Measurements from ENCODE around the gene SLC25A27. TPM values are rescaled to one million over a fixed set of nuclear protein-coding genes. Genes with fewer than 3 reads are reported as not detected.

SLC25A27 gene
- total RNA-seq, 1 experiment from 2014 or later = 10.7 TPM

- TF ChIP-seq TCF7L2 (IDR thresholded peaks at IDR 0.05; ENCODE audit: borderline replicate concordance, extremely low read depth, insufficient read depth, insufficient read length) (no peak), ZFX (IDR thresholded peaks at IDR 0.05) (no peak), CBX3 (IDR thresholded peaks at IDR 0.05; ENCODE audit: low read depth) (no peak), ATF3 (IDR thresholded peaks at IDR 0.05) (no peak), FOSL1 (IDR thresholded peaks at IDR 0.05; ENCODE audit: low read depth) (no peak), RAD21 (IDR thresholded peaks at IDR 0.05; ENCODE audit: low read depth) (no peak), EGR1 (IDR thresholded peaks at IDR 0.05; ENCODE audit: low read depth) (no peak), ELF1 (IDR thresholded peaks at IDR 0.05; ENCODE audit: borderline replicate concordance, low read depth) (no peak), SRF (IDR thresholded peaks at IDR 0.05; ENCODE audit: low read depth) (no peak), SIN3A (IDR thresholded peaks at IDR 0.05; ENCODE audit: low read depth) (no peak), POLR2A (IDR thresholded peaks at IDR 0.05; ENCODE audit: borderline replicate concordance, extremely low read depth, insufficient read depth, insufficient read length) (no peak), POLR2AphosphoS5 (IDR thresholded peaks at IDR 0.05; ENCODE audit: low read depth, low read length) (no peak), YY1 (IDR thresholded peaks at IDR 0.05; ENCODE audit: extremely low read depth, insufficient replicate concordance, low read depth, low read length) (no peak), CEBPB (IDR thresholded peaks at IDR 0.05; ENCODE audit: low read depth) (no peak), EZH2phosphoT487 (IDR thresholded peaks at IDR 0.05; ENCODE audit: borderline replicate concordance) (no peak), SP1 (IDR thresholded peaks at IDR 0.05; ENCODE audit: low read depth) (no peak), MAX (IDR thresholded peaks at IDR 0.05) (no peak)
- TF ChIP-seq, protein P1, sequence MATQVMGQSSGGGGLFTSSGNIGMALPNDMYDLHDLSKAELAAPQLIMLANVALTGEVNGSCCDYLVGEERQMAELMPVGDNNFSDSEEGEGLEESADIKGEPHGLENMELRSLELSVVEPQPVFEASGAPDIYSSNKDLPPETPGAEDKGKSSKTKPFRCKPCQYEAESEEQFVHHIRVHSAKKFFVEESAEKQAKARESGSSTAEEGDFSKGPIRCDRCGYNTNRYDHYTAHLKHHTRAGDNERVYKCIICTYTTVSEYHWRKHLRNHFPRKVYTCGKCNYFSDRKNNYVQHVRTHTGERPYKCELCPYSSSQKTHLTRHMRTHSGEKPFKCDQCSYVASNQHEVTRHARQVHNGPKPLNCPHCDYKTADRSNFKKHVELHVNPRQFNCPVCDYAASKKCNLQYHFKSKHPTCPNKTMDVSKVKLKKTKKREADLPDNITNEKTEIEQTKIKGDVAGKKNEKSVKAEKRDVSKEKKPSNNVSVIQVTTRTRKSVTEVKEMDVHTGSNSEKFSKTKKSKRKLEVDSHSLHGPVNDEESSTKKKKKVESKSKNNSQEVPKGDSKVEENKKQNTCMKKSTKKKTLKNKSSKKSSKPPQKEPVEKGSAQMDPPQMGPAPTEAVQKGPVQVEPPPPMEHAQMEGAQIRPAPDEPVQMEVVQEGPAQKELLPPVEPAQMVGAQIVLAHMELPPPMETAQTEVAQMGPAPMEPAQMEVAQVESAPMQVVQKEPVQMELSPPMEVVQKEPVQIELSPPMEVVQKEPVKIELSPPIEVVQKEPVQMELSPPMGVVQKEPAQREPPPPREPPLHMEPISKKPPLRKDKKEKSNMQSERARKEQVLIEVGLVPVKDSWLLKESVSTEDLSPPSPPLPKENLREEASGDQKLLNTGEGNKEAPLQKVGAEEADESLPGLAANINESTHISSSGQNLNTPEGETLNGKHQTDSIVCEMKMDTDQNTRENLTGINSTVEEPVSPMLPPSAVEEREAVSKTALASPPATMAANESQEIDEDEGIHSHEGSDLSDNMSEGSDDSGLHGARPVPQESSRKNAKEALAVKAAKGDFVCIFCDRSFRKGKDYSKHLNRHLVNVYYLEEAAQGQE (IDR thresholded peaks at IDR 0.05; ENCODE audit: low read depth) = no peak
- TF ChIP-seq, protein P2, sequence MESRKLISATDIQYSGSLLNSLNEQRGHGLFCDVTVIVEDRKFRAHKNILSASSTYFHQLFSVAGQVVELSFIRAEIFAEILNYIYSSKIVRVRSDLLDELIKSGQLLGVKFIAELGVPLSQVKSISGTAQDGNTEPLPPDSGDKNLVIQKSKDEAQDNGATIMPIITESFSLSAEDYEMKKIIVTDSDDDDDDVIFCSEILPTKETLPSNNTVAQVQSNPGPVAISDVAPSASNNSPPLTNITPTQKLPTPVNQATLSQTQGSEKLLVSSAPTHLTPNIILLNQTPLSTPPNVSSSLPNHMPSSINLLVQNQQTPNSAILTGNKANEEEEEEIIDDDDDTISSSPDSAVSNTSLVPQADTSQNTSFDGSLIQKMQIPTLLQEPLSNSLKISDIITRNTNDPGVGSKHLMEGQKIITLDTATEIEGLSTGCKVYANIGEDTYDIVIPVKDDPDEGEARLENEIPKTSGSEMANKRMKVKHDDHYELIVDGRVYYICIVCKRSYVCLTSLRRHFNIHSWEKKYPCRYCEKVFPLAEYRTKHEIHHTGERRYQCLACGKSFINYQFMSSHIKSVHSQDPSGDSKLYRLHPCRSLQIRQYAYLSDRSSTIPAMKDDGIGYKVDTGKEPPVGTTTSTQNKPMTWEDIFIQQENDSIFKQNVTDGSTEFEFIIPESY (IDR thresholded peaks at IDR 0.05; ENCODE audit: extremely low read depth, insufficient replicate concordance, low read length) = no peak
- Histone ChIP-seq H3K4me2 (ENCODE audit: low read length) (no peak overlapping the region), H3K27me3 (ENCODE audit: insufficient read depth, low read length) (no peaks in the 10 kb centered on the region), H3K9ac (ENCODE audit: low read length) (no peak overlapping the region), H3K79me2 (ENCODE audit: insufficient read depth, low read length) (no peaks in the 10 kb centered on the region), H3K4me3 (replicated peaks in 1 of 2; ENCODE audit: low read depth in 1 of 2, low read length in 2 of 2) (no peak overlapping the region), H3K36me3 (ENCODE audit: control insufficient read depth in 1 of 2, insufficient read depth in 2 of 2, low read length in 2 of 2) (no peaks in the 10 kb centered on the region), H3K27ac (ENCODE audit: low read depth, low read length) (no peak overlapping the region), H3K4me1 (ENCODE audit: control insufficient read depth in 1 of 2, insufficient read depth in 2 of 2, low read length in 2 of 2) (peaks cover 2 to 6% of the 10 kb centered on the region in 2 experiments; a peak in 1 of 4 replicates), H2AFZ (ENCODE audit: low read depth, low read length, poor library complexity, severe bottlenecking) (no peak overlapping the region), H3K9me2 (ENCODE audit: insufficient read depth) (no peaks in the 10 kb centered on the region), H4K20me1 (ENCODE audit: insufficient read depth) (no peaks in the 10 kb centered on the region), H3K9me3 (ENCODE audit: control insufficient read depth in 1 of 2, insufficient read depth in 1 of 2, low read depth in 1 of 2, low read length in 2 of 2) (no peaks in the 10 kb centered on the region)
- ChIA-PET RAD21 (ENCODE audit: low non-redundant PET in 1 of 2, low total read pairs in 2 of 2, uncharacterized antibody in 2 of 2, unreplicated experiment in 2 of 2) (no interaction called here), POLR2A (no interaction called here), CTCF (interaction anchor here (0.5 kb wide), 1 partner anchor 526 kb away, joined by 3 read pairs; no protein-coding TSS in a partner anchor)
- intact Hi-C loops (cut with micrococcal nuclease) = no loop called here
- no peak for DNase-seq (ENCODE audit: low read depth, low spot score)
- no TSS peak for BruUV-seq (replicated peaks)
- ATAC-seq = no peak
Measured at GRCh38 chr6:46635462-46635861, 17.3 kb upstream of the SLC25A27 start.

All from HCT116 (cell line).